ENCODE results near the gene HYAL2.

HYAL2 gene

DNA sequence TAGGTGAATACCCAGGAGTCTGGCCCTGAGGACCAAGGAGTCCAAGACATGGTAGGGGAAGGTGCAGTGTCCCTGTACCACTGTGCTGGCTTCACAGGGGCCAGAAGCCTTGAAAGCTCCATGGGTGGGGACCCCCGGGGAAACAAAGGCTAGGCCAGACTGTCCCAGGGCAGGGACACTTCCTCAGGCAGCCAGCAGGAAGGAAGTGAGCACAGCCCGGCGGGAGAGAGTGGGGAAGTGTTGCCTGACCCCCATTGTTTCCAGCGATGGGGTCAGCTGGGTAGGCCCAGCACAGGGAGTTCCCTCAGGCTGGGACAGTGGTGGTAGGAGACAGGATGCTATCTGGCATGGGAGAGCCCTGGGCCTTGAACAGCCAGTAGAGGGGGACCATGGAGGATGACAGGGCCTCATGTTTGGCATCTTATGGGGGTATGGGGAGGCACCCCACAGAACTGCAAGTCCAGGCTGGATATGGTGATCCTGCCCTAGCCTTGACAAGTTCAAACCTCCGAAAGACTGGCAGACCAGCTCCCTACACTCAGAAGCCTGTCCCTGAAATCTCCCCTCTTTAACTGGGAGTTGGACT, 1.2 kb upstream of the HYAL2 start:
- TF ChIP-seq, protein P1, sequence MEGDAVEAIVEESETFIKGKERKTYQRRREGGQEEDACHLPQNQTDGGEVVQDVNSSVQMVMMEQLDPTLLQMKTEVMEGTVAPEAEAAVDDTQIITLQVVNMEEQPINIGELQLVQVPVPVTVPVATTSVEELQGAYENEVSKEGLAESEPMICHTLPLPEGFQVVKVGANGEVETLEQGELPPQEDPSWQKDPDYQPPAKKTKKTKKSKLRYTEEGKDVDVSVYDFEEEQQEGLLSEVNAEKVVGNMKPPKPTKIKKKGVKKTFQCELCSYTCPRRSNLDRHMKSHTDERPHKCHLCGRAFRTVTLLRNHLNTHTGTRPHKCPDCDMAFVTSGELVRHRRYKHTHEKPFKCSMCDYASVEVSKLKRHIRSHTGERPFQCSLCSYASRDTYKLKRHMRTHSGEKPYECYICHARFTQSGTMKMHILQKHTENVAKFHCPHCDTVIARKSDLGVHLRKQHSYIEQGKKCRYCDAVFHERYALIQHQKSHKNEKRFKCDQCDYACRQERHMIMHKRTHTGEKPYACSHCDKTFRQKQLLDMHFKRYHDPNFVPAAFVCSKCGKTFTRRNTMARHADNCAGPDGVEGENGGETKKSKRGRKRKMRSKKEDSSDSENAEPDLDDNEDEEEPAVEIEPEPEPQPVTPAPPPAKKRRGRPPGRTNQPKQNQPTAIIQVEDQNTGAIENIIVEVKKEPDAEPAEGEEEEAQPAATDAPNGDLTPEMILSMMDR (conservative IDR thresholded peaks at IDR 0.05; ENCODE audit: low read length): no peak
- no peak for TF ChIP-seq EZH2phosphoT487 (IDR thresholded peaks at IDR 0.05; ENCODE audit: borderline replicate concordance)
- no peak overlapping the region for H3K9ac ChIP-seq (ENCODE audit: low read depth, low read length, poor library complexity, severe bottlenecking)
- H4K20me1 ChIP-seq (ENCODE audit: insufficient read depth, low read length, poor library complexity, severe bottlenecking): peaks cover 23% of the 10 kb centered on the region
- no peak overlapping the region for H3K4me3 ChIP-seq (ENCODE audit: low read length, poor library complexity, severe bottlenecking)
- H3K79me2 ChIP-seq (ENCODE audit: insufficient read depth, low read length): peaks cover 38% of the 10 kb centered on the region
- no peaks in the 10 kb centered on the region for H3K9me3 ChIP-seq (ENCODE audit: insufficient read depth, low read depth, low read length)
- no peaks in the 10 kb centered on the region for H3K36me3 ChIP-seq (ENCODE audit: insufficient read depth, low read length)
- H3K9me2 ChIP-seq (replicated peaks; ENCODE audit: low read depth, low read length): no peaks in the 10 kb centered on the region
- peaks cover 30% of the 10 kb centered on the region for H3K4me1 ChIP-seq (ENCODE audit: insufficient read depth, low read length, poor library complexity, severe bottlenecking)
- no peaks in the 10 kb centered on the region for H3K27me3 ChIP-seq (ENCODE audit: insufficient read depth, low read length, poor library complexity, severe bottlenecking)
- no peak overlapping the region for H2AFZ ChIP-seq (ENCODE audit: low read length)
- peaks cover 3% of the 10 kb centered on the region for H3F3A ChIP-seq (ENCODE audit: low read depth)
- H3K4me2 ChIP-seq (ENCODE audit: low read depth, low read length, poor library complexity, severe bottlenecking): no peak overlapping the region

DNA sequence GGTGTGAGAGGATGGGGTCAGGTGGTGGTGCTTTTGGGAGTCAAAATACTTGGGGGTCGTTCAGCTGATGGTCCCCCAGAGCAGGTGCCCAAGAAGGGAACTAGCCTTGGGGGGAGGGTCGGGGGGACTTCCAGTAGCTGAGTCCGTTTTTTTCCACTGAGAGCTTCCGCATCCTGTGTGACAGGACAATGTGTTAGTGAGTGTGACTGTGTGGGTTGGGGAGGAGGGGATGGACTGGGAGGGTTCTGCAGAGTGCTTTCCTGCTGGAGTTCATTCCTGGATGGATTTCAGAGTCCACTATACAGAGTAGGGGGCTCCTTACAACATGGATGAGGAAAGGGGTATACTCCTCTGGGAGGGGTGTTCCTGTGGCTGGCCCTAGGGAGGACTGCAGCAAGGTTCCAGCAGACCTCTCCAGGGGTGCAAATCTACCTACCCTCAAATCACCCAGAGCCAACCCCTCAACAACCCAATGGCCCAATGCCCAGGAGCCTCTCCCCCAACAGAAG, 601 bp upstream of the HYAL2 start:
- H3K9ac ChIP-seq (ENCODE audit: low read depth, low read length, poor library complexity, severe bottlenecking): peak overlapping the region; percentile 13
- peaks cover 44% of the 10 kb centered on the region for H3K79me2 ChIP-seq (ENCODE audit: insufficient read depth, low read length)

GRCh38 chr3:50322115-50322385, 495 bp downstream of the HYAL2 start:
- no peaks in the 10 kb centered on the region for H3K27me3 ChIP-seq (ENCODE audit: insufficient read depth, low read length, poor library complexity, severe bottlenecking)
- peak overlapping the region; percentile 78 for H3K4me3 ChIP-seq (ENCODE audit: low read length, poor library complexity, severe bottlenecking)
- H3K9me2 ChIP-seq (replicated peaks; ENCODE audit: low read depth, low read length): no peaks in the 10 kb centered on the region
- TF ChIP-seq, protein P1 (conservative IDR thresholded peaks at IDR 0.05; ENCODE audit: low read length): no peak
- TF ChIP-seq EZH2phosphoT487 (IDR thresholded peaks at IDR 0.05; ENCODE audit: borderline replicate concordance): no peak
- H3F3A ChIP-seq (ENCODE audit: low read depth): no peaks in the 10 kb centered on the region
- H3K9me3 ChIP-seq (ENCODE audit: insufficient read depth, low read depth, low read length): no peaks in the 10 kb centered on the region
- peaks cover 38% of the 10 kb centered on the region for H3K4me1 ChIP-seq (ENCODE audit: insufficient read depth, low read length, poor library complexity, severe bottlenecking)
- H3K9ac ChIP-seq (ENCODE audit: low read depth, low read length, poor library complexity, severe bottlenecking): no peak overlapping the region
- H3K36me3 ChIP-seq (ENCODE audit: insufficient read depth, low read length): no peaks in the 10 kb centered on the region
- H3K4me2 ChIP-seq (ENCODE audit: low read depth, low read length, poor library complexity, severe bottlenecking): peak overlapping the region; percentile 95
- peaks cover 38% of the 10 kb centered on the region for H3K79me2 ChIP-seq (ENCODE audit: insufficient read depth, low read length)
- 0 out of 2 replicates have a peak overlapping the region, but pooled peaks have one; percentile 98 for H2AFZ ChIP-seq (ENCODE audit: low read length)
- peaks cover 16% of the 10 kb centered on the region for H4K20me1 ChIP-seq (ENCODE audit: insufficient read depth, low read length, poor library complexity, severe bottlenecking)

More for the DNA sequence above, 601 bp upstream of the HYAL2 start:
- no peak overlapping the region for H3K4me2 ChIP-seq (ENCODE audit: low read depth, low read length, poor library complexity, severe bottlenecking)
- no peaks in the 10 kb centered on the region for H3F3A ChIP-seq (ENCODE audit: low read depth)
- H3K4me3 ChIP-seq (ENCODE audit: low read length, poor library complexity, severe bottlenecking): no peak overlapping the region
- H2AFZ ChIP-seq (ENCODE audit: low read length): no peak overlapping the region
- H3K9me2 ChIP-seq (replicated peaks; ENCODE audit: low read depth, low read length): no peaks in the 10 kb centered on the region
- H3K36me3 ChIP-seq (ENCODE audit: insufficient read depth, low read length): no peaks in the 10 kb centered on the region
- peaks cover 35% of the 10 kb centered on the region for H3K4me1 ChIP-seq (ENCODE audit: insufficient read depth, low read length, poor library complexity, severe bottlenecking)
- no peaks in the 10 kb centered on the region for H3K9me3 ChIP-seq (ENCODE audit: insufficient read depth, low read depth, low read length)
- peaks cover 23% of the 10 kb centered on the region for H4K20me1 ChIP-seq (ENCODE audit: insufficient read depth, low read length, poor library complexity, severe bottlenecking)
- no peak for TF ChIP-seq EZH2phosphoT487 (IDR thresholded peaks at IDR 0.05; ENCODE audit: borderline replicate concordance)
- TF ChIP-seq, protein P1 (conservative IDR thresholded peaks at IDR 0.05; ENCODE audit: low read length): no peak
- H3K27me3 ChIP-seq (ENCODE audit: insufficient read depth, low read length, poor library complexity, severe bottlenecking): no peaks in the 10 kb centered on the region
